NCI-H1417 treated with DMSO at 0.1 percent for 48 hours (cell line): ENCODE data around the gene KCNE5.
"Not testable (repeated sequence)": the region's sequence is repeated elsewhere in the genome, so short reads cannot be mapped to it uniquely, and the experiment has no call there.

ENCODE experiments used
- DNase-seq: peaks from one replicate; lab custom pipeline; 2025; lab: John Stamatoyannopoulos, UW

The KCNE5 gene, protein sequence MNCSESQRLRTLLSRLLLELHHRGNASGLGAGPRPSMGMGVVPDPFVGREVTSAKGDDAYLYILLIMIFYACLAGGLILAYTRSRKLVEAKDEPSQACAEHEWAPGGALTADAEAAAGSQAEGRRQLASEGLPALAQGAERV

DNA sequence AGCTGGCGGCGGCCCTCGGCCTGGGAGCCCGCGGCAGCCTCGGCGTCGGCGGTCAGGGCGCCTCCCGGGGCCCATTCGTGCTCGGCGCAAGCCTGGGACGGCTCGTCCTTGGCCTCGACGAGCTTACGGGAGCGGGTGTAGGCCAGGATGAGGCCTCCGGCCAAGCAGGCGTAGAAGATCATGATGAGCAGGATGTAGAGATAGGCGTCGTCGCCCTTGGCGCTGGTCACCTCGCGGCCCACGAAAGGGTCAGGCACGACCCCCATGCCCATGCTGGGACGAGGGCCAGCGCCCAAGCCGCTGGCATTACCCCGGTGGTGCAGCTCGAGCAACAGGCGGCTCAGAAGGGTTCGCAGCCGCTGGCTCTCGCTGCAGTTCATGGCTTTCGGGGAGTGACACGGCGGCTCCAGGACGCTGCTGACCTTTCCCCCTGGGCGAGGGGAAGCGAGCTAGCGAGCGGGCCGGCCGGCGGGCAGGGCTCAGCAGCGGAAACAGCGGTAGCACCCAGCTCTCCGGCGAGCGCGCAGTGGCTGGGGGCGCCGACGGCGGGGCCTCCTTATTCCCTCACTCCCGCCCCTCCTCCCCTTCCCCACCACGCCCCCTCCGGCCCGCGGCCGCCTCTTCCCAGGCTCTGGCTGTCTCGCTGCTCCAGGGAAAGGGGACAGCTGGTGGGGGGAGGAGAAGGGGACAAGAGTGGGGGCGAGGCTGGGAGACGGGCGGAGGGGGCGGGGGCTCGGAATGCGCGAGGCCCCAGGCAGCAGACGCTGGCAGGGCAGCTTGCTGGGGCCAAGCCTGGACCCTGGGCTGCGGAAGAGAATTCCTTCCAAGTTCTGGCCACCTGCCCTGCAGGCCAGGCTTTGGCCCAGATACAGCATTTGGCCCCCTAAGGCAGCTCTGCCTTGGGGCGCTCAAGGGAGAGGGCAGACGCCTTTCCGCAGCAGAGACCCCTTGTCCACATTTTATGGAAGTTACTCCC lies at the start of gene KCNE5:
Gene KCNE5, minus strand, starts transcription at position 532 of the 976 bp plus-strand sequence. Its CDS starts 152 bp downstream, at position 380.
- DNase-seq = no peak

DNA sequence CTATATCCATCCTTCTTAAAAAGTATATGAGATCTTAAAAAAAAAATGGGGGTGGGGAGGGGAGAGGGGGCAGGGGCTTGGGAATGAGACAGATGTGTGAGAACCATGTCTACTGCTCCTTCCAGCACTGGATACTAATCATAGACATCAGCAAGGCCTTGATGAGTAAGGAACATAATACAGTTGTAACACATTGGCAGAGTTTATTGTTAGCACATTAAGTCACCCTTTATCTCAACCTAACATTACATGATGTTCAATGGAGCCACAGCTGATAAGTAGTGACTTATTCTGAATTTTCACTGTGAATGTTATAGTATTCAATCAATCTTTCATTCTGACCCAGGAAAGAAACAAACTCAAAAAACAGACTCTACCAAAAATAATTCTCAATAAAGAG lies 47.3 kb upstream of the KCNE5 start:
- DNase-seq = no peak

DNA sequence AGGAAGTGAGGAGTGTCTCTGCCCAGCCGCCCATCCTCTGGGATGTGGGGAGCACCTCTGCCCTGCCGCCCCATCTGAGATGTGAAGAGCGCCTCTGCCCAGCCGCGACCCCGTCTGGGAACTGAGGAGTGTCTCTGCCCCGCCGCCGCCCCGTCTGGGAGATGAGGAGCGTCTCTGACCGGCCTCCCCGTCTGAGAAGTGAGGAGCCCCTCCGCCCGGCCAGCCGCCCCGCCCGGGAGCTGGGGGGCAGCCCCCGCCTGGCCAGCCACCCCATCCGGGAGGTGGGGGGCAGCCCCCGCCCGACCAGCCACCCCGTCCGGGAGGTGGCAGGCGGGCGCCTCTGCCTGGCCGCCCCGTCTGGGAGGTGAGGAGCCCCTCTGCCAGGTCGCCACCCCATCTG lies 46.2 kb upstream of the KCNE5 start:
- DNase-seq = not testable (repeated sequence)

DNA sequence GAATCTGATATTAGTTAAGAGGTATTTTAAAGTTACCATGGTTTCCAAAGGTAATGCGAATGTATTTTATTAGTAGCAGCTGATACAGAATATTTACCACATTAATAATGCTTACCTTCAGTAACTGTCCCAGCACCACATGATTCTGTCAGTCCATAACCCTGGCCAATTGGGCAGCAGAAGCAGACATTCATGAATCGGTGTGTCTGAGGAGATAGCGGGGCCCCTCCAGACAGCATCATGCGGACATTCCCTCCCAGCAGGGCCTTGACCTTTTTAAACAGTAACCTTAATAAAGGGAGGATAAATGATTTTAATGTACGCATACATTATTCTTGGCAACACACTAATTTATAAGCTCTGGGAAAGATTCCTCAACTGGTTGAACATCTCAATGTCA lies 43.0 kb upstream of the KCNE5 start:
- DNase-seq = no peak

DNA sequence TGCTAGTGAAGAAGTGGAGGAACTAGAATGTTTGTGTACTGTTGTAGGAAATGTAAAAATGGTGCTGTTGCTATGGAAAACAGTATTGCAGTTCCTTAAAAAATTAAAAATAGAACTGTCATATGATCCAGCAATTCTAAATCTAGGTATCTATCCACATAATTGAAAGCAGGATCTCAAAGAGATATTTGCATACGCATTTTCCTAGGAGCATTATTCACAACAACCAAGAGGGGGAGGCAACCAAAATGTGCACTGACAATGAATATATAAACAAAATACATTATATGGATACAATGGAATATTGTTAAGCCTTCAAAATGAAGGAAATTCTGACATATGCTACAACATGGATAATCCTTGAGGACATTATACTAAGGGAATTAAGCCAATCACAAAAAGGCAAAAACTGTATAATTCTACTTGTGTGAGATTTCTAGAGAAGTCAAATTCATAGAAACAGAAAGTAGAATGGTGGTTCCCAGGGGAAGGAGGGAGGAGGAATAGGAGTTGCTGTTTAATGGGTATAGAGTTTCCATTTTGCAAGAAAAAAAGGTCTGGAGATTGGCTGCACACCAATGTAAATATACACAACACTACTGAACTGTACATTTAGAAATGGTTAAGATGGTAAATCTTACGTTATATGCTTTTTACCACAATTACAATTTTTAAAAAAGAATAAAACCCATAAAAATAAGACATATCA lies 35.6 kb upstream of the KCNE5 start:
- DNase-seq = no peak

DNA sequence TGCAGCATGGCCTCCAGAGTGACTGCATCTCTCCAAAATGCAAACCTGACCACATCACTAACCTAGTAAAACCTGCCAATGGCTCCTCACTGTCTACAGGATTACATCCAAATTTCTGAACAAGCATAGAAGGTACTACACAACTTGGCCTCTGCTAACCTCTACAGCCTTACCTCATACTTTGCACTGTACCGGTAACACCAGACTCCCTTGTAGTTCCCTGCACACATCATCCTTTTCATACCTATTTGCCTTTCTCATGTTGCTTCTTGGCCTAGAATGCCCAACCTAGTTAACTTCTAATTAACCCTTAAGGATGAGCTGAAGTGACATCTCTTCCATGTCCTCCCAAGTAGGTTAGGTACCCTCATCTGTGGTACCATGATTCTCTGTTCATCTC lies 33.4 kb upstream of the KCNE5 start:
- no peak for DNase-seq

DNA sequence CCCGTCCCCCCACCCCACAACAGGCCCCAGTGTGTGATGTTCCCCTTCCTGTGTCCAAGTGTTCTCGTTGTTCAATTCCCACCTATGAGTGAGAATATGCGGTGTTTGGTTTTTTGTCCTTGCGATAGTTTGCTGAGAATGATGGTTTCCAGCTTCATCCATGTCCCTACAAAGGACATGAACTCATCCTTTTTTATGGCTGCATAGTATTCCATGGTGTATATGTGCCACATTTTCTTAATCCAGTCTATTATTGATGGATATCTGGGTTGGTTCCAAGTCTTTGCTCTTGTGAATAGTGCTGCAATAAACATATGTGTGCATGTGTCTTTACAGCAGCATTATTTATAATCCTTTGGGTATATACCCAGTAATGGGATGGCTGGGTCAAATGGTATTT lies 32.4 kb upstream of the KCNE5 start:
- not testable (repeated sequence) for DNase-seq

DNA sequence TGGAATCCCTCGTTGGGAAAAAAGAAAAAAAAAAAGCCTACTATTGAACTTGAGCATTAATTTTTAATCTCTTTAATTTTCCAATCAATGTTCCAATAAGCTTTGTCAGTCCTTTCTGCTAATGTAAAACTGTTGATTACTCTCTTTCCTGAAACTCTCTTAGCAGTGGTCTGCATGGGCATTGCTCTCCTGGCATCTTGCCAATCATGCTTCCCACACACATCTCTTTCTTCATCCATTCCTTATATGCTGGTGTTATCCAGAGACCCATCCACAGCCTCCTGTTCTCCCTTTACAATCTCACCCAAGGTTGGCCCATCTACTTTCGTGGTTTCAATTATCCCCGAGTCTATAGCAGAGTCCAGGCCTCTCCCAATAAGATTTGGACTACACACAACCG lies 31.8 kb upstream of the KCNE5 start:
- DNase-seq = no peak

DNA sequence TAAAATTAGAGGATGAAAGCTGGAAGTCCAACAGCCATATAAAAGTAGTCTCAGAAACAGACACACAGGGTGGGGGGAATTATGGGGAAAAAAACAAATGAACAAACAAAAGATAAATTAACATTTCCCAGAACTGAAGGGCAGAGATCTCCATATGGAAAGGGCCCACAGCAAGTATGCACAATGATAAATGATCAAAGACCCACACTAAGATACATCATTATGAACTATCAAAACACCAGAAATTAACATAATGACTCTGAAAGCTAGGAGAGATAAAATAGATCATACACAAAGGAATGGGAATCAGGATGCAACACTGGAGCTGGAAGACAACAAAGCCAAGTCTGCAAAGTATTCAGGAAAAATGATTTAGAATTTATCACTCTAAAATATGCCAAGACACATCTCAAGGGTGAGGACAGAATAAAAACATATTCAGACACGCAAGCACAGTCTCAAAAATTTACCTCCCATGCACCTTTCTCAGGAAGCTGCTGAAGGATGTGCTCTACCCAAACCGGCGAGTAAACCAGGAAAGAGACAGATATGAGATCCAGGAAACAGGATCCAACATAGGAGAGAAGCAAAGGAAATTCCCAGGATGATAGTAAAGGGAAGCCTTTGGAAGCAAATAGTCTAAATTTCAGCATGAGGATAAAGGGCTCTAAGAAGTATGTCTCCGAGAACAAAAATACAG lies 30.7 kb upstream of the KCNE5 start:
- no peak for DNase-seq

DNA sequence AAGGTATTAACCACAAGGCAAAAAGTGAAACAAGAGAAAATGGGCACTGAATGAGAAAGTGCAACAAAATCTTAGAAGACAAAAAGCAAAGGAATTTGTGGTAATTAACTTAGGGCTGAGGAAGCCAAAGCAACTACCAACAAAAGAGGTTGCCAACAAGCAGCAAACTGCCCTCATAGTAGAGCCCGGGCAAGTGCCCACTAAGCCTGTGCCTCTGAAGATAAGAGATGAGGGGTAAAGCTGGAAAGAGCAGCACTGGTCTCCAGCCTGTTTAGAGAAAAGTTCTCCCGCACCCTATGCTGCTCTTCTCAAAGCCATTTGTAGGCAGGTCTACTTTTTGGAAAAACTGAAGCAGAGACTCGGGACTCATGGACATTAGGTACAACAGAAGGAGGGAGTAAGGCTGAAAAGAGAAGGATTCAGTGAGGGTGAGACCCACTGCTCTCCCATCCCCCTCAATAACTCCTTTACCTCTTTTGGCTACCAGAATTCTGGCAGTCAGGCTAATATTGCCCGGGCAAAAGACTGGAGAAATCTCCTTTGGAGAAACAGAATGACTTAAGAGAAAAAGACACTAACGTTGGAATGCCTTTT lies 29.6 kb upstream of the KCNE5 start:
- no peak for DNase-seq

DNA sequence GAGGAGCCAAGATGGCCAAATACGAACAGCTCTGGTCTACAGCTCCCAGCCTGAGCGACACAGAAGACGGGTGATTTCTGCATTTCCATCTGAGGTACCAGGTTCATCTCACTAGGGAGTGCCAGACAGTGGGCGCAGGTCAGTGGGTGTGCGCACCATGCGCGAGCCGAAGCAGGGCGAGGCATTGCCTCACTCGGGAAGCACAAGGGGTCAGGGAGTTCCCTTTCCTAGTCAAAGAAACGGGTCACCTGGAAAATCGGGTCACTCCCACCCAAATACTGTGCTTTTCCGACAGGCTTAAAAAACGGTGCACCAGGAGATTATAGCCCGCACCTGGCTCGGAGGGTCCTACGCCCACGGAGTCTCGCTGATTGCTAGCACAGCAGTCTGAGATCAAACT lies 19.7 kb upstream of the KCNE5 start:
- DNase-seq = not testable (repeated sequence)

DNA sequence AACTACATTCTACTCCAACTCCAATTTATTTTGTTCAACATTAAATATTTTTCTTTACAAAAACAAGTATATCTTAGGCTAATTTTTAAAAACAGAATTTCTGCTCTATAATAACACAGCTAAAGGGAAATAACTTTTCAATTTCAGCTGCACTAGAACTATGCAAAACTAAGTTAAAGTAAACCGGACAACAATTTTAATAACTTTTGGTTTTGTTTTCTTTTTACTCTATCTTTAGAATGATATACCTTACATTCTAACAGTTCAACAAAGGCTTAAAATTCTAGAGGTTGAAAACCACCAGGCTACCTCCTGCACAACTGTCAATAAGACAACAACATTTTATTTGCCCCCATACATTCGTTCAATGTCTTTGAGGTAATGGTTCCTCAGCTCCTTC lies 18.7 kb upstream of the KCNE5 start:
- DNase-seq = no peak

DNA sequence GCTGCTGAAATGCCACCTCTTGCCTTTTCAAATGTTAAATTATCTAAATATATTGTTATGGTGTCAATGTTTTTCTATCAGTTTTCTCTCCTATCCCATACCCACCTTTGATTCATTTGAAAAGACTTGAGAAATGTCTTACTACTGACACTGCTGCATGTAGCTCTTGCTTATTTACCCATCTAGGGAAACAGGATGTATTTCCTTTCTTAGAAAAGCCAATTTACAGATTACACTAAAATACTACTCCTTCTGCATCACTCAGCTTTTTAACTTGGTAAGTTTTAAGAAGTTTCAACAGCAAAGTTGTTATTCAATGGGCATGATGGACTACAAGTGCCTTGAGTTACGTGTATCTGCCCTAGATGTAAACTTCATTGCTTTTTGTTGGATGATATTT lies 13.2 kb upstream of the KCNE5 start:
- no peak for DNase-seq

DNA sequence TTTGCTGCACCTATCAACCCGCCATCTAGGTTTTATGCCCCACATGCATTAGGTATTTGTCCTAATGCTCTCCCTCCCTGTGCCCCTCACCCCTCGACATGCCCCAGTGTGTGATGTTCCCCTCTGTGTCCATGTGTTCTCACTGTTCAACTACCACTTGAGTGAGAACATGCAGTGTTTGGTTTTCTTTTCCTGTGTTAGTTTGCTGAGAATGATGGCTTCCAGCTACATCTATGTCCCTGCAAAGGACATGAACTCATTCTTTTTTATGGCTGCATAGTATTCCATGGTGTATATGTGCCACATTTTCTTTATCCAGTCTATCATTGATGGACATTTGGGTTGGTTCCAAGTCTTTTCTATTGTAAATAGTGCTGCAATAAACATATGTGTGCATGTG lies 12.5 kb upstream of the KCNE5 start:
- not testable (repeated sequence) for DNase-seq

DNA sequence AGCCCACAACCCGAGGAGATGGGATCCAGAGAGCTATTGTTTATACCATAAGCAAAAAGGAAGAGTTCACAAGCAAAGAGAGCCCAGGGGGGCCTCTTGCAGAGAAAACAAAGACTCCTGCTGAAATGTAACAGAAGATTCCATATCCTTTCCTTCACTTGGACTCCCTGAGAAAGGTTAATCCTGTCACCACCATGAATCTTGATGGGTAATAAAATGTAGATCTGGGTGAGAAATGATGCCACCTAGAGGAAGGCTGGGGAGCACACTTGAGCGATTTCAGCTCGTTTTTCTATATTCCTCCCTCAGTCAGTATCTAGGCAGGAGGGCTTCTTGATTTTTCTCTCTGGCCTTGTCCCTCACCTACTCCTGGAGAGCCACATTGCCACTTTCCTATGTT lies 10.2 kb upstream of the KCNE5 start:
- no peak for DNase-seq

DNA sequence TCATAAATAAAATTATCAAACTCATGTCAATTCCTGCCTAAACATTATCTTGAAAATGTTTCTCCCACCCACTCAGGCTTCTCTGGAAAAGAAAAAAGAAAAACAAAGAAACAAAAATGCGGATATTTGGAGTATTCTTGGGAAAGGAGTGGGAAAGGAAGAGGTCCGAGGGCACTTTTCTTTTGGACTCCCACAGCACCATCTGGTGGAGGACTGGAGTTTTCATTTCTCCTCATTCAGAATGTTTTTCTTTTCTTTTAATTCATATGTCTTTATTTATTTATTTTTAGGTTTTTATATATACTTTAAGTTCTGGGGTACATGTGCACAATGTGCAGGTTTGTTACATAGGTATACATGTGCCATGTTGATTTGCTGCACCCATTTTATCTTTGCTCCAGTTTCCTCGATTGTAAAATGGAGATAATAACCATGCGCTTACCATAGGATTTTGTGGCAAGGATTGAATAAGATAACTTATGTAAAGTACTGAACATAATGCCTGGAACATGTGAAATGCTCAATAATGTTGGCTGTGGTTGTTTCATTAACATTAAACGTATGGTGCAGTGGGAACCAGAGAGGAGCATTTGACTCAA lies 8.0 kb upstream of the KCNE5 start:
- no peak for DNase-seq

DNA sequence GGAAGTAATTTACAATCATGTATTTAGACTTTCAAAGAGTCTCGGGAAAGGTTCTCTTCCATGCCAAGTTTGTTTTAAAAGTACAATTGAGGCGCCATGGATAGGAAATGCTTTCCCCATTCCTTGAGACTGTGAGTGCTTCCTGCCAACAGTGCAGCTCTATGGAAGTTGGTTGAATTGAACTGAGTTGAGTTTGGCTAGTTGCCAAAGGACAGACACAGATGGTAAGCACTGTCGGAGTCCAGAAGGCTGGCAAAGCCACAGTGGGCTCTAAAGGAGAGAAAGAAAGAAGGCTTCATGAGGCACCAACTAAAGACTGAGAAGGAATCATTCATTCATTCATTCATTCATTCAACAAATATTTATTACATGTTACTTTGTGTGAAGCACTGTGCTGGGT lies 4.3 kb upstream of the KCNE5 start:
- no peak for DNase-seq

DNA sequence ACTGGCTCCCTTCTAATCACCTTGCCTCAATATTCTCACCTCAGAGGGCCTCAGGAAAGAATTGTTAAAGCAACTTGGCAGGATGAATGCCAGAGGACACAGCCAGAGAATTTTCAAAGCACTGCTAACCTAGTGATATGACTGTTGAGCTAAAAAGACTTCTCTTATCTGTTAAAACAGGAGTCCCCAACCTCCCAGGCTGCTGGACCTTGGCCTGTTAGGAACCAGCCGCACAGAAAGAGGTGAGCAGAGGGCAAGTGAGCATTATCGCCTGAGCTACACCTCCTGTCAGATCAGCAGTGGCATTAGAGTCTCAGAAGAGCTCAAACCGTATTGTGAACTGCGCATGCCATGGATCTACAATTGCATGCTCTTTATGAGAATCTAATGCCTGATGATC lies 1.7 kb upstream of the KCNE5 start:
- DNase-seq = no peak

DNA sequence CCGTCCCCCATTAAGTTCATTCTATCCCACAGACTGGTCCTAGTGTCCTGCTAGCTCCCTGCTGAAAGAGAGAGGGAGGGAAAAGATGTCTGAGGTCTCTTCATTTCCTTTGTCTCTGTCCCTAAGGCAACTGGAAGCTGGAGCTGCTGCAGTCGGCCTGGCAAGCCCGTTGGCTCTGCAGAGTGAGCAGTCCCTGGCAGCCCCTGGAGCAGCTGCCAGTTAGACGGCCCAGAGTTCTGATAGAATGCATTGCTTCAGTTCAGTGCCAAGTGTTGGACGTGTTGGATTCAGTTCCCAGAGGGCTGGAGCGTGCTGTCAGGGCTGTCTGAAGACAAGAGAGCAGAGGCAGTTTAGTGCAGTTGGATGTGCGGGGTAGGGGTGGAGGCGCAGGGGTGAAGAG lies 975 bp downstream of the KCNE5 start:
- DNase-seq = no peak

DNA sequence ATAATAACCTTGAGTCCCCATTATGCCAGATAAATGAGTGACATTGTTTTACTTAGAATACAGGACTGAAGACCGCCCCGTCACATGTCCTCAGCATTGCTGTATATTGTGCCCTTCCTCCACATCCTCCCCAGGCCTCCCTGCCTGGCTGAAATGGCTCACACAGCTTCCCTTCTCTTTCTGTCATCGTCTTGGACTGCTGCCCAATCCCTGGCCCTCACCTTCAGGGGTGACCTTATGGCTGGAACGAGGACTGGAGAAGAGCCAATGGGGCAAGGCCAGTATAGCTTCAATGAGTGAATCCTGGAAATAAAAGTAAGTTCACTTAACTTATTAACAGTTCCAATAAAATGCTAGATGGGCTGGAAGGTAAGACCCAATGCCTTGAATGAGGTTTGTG lies 2.7 kb downstream of the KCNE5 start:
- no peak for DNase-seq

DNA sequence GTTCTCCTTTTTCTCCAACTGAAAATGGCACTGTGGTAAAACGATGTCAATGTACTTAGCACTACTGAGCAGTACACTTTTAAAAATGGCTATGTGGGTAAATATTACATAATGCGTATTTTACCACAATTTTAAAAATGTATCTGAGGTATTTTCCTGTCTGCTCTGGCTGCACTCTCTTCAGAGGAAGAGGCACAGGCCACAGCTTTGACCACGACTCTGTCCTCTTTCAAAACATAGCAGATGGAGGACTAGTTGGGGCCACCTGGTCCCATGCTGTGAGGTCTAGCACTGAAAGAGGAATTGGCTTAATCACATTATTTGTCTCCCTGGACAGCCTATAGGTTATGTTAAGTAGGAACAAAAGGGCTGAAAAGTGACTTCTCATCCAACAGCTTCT lies 5.2 kb downstream of the KCNE5 start:
- DNase-seq = no peak

DNA sequence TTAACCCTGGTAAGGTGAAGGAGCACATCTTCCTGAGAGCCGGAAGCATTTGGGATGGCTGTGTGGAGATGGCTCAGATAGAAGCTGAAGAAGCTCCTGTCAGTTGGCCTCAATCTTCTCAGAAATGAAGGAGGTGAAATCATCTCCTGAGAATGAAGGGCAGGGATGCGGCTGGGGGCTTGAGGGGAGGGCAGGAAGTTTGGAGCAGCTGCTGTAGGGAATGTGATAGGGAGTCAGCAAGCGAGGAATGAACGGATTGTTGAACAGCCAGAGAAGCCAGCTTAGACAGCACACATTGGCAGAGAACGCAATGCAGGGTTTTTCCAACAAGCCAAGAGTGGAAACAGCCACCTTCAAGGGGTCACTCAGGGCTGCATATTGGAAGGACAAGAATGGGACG lies 10.0 kb downstream of the KCNE5 start:
- no peak for DNase-seq
